NK-92 treated with Interleukin-12 subunit alpha and Interleukin-12 subunit beta, amount 100 ng/mL, for 24 hours (cell line): ENCODE measurements around the gene HIRA.
"Not testable (repeated sequence)": the region's sequence is repeated elsewhere in the genome, so short reads cannot be mapped to it uniquely, and the experiment has no call there.

Experiments
- DNase-seq: peaks from one replicate; lab custom pipeline; 2025; lab: John Stamatoyannopoulos, UW

The HIRA gene

GRCh38 chr22:19323420-19323819, 108.1 kb downstream of the HIRA start:
- not testable (repeated sequence) for DNase-seq

- DNase-seq, result no peak
These were observed 109.8 kb downstream of the HIRA start for GRCh38 chr22:19321757-19322156.

- DNase-seq, result not testable (repeated sequence)
These were observed 111.4 kb downstream of the HIRA start for GRCh38 chr22:19320136-19320535.

- DNase-seq, result no peak
These were observed 112.3 kb downstream of the HIRA start for GRCh38 chr22:19319281-19319680.

- DNase-seq, result no peak
These were observed 113.7 kb downstream of the HIRA start for GRCh38 chr22:19317865-19318264.

- DNase-seq, result no peak
These were observed 123.7 kb downstream of the HIRA start for GRCh38 chr22:19307872-19308271.

GRCh38 chr22:19306535-19306934, 125.0 kb downstream of the HIRA start:
- DNase-seq, result not testable (repeated sequence)

GRCh38 chr22:19304547-19304946, 127.0 kb downstream of the HIRA start:
- DNase-seq, result no peak

- DNase-seq, result no peak
These were observed 127.7 kb downstream of the HIRA start for GRCh38 chr22:19303785-19304184.

- no peak for DNase-seq
These were observed 135.8 kb downstream of the HIRA start for GRCh38 chr22:19295733-19296132.

- no peak for DNase-seq
These were observed 138.9 kb downstream of the HIRA start for GRCh38 chr22:19292458-19293230.

GRCh38 chr22:19291580-19292457, 139.7 kb downstream of the HIRA start, which contains the start of gene CLTCL1:
CLTCL1 (minus strand) TSS chr22:19291719; CDS start chr22:19291641, 78 bp downstream.
- DNase-seq, result no peak

GRCh38 chr22:19291218-19291579, 140.3 kb downstream of the HIRA start:
- DNase-seq, result no peak

- no peak for DNase-seq
These were observed 140.9 kb downstream of the HIRA start for GRCh38 chr22:19290400-19291217.

GRCh38 chr22:19289475-19290161, 141.9 kb downstream of the HIRA start:
- DNase-seq, result no peak

GRCh38 chr22:19287889-19288288, 143.6 kb downstream of the HIRA start:
- DNase-seq, result no peak

GRCh38 chr22:19287076-19287707, 144.3 kb downstream of the HIRA start:
- no peak for DNase-seq

- DNase-seq, result no peak
These were observed 145.7 kb downstream of the HIRA start for GRCh38 chr22:19285831-19286230.
